KOPT-K1 (cell line): ENCODE results near the gene PRM2.

ENCODE experiments used
- H3K27ac ChIP-seq: fragments of 200-600 bp; sonication (generic); 2 replicates; pipeline ENCODE4 v1.5.1; 2016; ENCODE audit warnings: antibody characterized with exemption, mild to moderate bottlenecking, low read depth, low read length; ENCODE audit not compliant: poor library complexity, severe bottlenecking
- H3K36me3 ChIP-seq: fragments of 200-600 bp; sonication (generic); 2 replicates; pipeline ENCODE4 v1.5.1; 2017; ENCODE audit warnings: antibody characterized with exemption, mild to moderate bottlenecking, low read length, moderate library complexity; ENCODE audit not compliant: insufficient read depth
- H3K9me3 ChIP-seq: fragments of 200-600 bp; sonication (generic); 2 replicates; pipeline ENCODE4 v1.5.1; 2017; ENCODE audit warnings: antibody characterized with exemption, low read length, mild to moderate bottlenecking; ENCODE audit not compliant: insufficient read depth, poor library complexity, severe bottlenecking

PRM2 gene

GRCh38 chr16:11310997-11311561 is 34.8 kb upstream of the PRM2 start:
- H3K36me3 ChIP-seq, result no peaks in the 10 kb centered on the region
- no peaks in the 10 kb centered on the region for H3K9me3 ChIP-seq
- peak overlapping the region; percentile 59 for H3K27ac ChIP-seq

- H3K36me3 ChIP-seq, result no peaks in the 10 kb centered on the region
- no peaks in the 10 kb centered on the region for H3K9me3 ChIP-seq
- peak overlapping the region; percentile 59 for H3K27ac ChIP-seq
Measured at GRCh38 chr16:11310634-11310977, 34.3 kb upstream of the PRM2 start.

GRCh38 chr16:11309895-11310633 is 33.8 kb upstream of the PRM2 start:
- H3K36me3 ChIP-seq, result no peaks in the 10 kb centered on the region
- no peaks in the 10 kb centered on the region for H3K9me3 ChIP-seq
- H3K27ac ChIP-seq, result no peak overlapping the region

GRCh38 chr16:11308493-11309283 is 32.4 kb upstream of the PRM2 start:
- H3K36me3 ChIP-seq, result no peaks in the 10 kb centered on the region
- H3K27ac ChIP-seq, result no peak overlapping the region

GRCh38 chr16:11307639-11308492 is 31.6 kb upstream of the PRM2 start:
- Histone ChIP-seq H3K27ac (no peak overlapping the region), H3K9me3 (no peaks in the 10 kb centered on the region), H3K36me3 (no peaks in the 10 kb centered on the region)

More at GRCh38 chr16:11308493-11309283, 32.4 kb upstream of the PRM2 start:
- no peaks in the 10 kb centered on the region for H3K9me3 ChIP-seq

GRCh38 chr16:11306997-11307638 is 30.8 kb upstream of the PRM2 start:
- Histone ChIP-seq H3K27ac (no peak overlapping the region), H3K36me3 (no peaks in the 10 kb centered on the region)

GRCh38 chr16:11306381-11306780 is 30.1 kb upstream of the PRM2 start:
- Histone ChIP-seq H3K9me3 (no peaks in the 10 kb centered on the region), H3K27ac (no peak overlapping the region), H3K36me3 (no peaks in the 10 kb centered on the region)

More at GRCh38 chr16:11306997-11307638, 30.8 kb upstream of the PRM2 start:
- no peaks in the 10 kb centered on the region for H3K9me3 ChIP-seq

GRCh38 chr16:11303405-11304138 is 27.3 kb upstream of the PRM2 start:
- Histone ChIP-seq H3K27ac (no peak overlapping the region), H3K36me3 (no peaks in the 10 kb centered on the region), H3K9me3 (no peaks in the 10 kb centered on the region)

- H3K9me3 ChIP-seq, result no peaks in the 10 kb centered on the region
- no peaks in the 10 kb centered on the region for H3K36me3 ChIP-seq
- H3K27ac ChIP-seq, result no peak overlapping the region
Measured at GRCh38 chr16:11302977-11303376, 26.7 kb upstream of the PRM2 start.

GRCh38 chr16:11301645-11302501 is 25.6 kb upstream of the PRM2 start:
- H3K36me3 ChIP-seq, result no peaks in the 10 kb centered on the region
- no peak overlapping the region for H3K27ac ChIP-seq
- H3K9me3 ChIP-seq, result no peaks in the 10 kb centered on the region

- H3K9me3 ChIP-seq, result no peaks in the 10 kb centered on the region
- no peak overlapping the region for H3K27ac ChIP-seq
- H3K36me3 ChIP-seq, result no peaks in the 10 kb centered on the region
Measured at GRCh38 chr16:11300560-11300892, 24.2 kb upstream of the PRM2 start.

- Histone ChIP-seq H3K27ac (peak overlapping the region; percentile 90), H3K36me3 (no peaks in the 10 kb centered on the region), H3K9me3 (no peaks in the 10 kb centered on the region)
Measured at GRCh38 chr16:11299865-11300559, 23.7 kb upstream of the PRM2 start.
